IPS-18a (cell line): ENCODE data around the gene HOPX.

Experiments used
- H3K27ac ChIP-seq: one replicate; pipeline ENCODE4 v1.5.1; 2013; ENCODE audit warnings: low read length
- H3K27me3 ChIP-seq: one replicate; pipeline ENCODE4 v1.6.1; 2013; ENCODE audit warnings: mild to moderate bottlenecking, low read length; ENCODE audit not compliant: control insufficient read depth, insufficient read depth
- H3K36me3 ChIP-seq: one replicate; pipeline ENCODE4 v1.6.1; 2013; ENCODE audit warnings: low read depth, low read length; ENCODE audit not compliant: control insufficient read depth
- H3K4me1 ChIP-seq: one replicate; pipeline ENCODE4 v1.6.1; 2013; ENCODE audit warnings: low read depth, low read length; ENCODE audit not compliant: control insufficient read depth
- H3K4me3 ChIP-seq: one replicate; pipeline ENCODE4 v1.5.1; 2013; ENCODE audit warnings: low read length
- H3K9ac ChIP-seq: one replicate; pipeline ENCODE4 v1.6.1; 2013; ENCODE audit warnings: mild to moderate bottlenecking, low read length, moderate library complexity
- H3K9me3 ChIP-seq: one replicate; pipeline ENCODE4 v1.6.1; 2013; ENCODE audit warnings: low read depth, low read length; ENCODE audit not compliant: control insufficient read depth

The HOPX gene

DNA sequence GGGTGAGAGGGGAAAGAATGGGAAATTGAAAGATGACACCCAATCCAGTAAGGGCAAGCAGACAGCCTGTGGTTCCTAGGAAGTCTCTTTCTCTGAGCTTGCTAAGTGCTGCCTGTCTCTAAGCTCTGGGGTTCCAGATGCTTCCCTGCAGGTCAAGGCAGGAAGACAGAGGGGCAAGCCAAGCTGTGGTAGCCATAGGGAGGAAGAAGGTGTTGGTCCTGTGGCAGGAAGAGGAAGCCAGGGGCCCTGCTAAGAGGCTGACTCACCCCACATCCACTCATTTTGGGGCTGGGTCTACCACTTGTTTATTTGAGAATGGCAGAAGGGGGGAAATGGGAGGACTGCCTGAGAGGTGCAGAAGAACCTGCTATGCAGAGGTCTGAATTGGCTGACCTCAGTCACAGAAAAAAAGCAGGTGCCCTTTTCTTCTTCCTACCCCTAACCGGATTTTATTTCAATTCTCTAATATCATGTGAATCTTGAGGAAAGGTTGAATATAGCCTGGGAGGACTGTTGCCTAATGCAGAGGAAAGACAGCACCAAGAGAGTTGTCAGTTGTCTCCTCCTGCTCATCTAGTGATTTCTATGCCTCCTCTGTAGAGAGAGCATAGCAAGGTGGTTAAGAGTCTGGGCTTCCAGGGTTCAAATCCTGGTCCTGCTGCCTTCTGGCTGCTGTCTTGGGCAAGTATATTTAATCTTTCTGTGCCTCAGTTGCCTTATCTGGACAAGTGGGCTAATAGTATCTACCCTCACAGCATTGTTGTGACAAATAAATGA lies 27.4 kb downstream of the HOPX start:
- no peak overlapping the region for H3K9ac ChIP-seq
- peaks cover 4% of the 10 kb centered on the region for H3K4me1 ChIP-seq
- no peaks in the 10 kb centered on the region for H3K36me3 ChIP-seq
- no peak overlapping the region for H3K4me3 ChIP-seq
- no peak overlapping the region for H3K27ac ChIP-seq
- peaks cover 61% of the 10 kb centered on the region for H3K27me3 ChIP-seq
- no peaks in the 10 kb centered on the region for H3K9me3 ChIP-seq

DNA sequence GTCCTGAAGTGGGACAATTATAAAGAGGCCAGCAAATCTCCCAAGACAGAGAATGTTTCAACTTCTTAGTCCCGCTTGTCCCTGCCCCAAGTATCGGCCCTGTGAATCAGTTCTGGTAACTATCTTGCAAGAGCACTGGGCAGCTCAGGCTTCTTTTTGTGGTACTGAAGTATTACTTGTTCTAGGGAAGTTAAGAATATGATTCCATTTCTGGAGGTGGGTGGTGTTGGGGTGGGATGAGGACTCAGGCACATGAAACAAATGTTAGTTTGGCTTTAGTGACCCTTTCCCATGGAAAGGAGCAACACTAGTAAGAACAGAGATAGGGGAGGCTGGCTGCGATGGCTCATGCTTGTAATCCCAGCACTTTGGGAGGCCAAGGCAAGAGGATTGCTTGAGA lies 28.9 kb downstream of the HOPX start:
- Histone ChIP-seq H3K9me3 (no peaks in the 10 kb centered on the region), H3K27me3 (peaks cover 47% of the 10 kb centered on the region), H3K4me1 (peaks cover 4% of the 10 kb centered on the region), H3K27ac (no peak overlapping the region), H3K9ac (no peak overlapping the region), H3K4me3 (no peak overlapping the region), H3K36me3 (no peaks in the 10 kb centered on the region)

DNA sequence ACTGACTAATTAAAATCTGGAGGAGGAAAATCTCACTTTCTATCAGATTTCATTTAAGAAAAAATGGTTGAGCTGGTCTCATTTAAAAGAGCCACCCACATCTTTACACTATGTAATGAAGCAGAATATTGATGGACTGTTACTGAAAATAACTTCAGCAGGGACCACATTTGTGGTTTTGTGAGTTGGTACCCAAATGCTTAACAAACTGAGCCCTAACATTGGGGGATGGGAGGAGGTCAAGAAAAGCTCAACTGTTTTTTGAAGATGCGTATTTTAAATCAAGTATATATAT lies 30.1 kb downstream of the HOPX start:
- H3K4me1 ChIP-seq: peaks cover 4% of the 10 kb centered on the region
- no peak overlapping the region for H3K9ac ChIP-seq
- H3K9me3 ChIP-seq: no peaks in the 10 kb centered on the region
- H3K27me3 ChIP-seq: peaks cover 35% of the 10 kb centered on the region
- H3K4me3 ChIP-seq: no peak overlapping the region
- H3K36me3 ChIP-seq: no peaks in the 10 kb centered on the region
- no peak overlapping the region for H3K27ac ChIP-seq

DNA sequence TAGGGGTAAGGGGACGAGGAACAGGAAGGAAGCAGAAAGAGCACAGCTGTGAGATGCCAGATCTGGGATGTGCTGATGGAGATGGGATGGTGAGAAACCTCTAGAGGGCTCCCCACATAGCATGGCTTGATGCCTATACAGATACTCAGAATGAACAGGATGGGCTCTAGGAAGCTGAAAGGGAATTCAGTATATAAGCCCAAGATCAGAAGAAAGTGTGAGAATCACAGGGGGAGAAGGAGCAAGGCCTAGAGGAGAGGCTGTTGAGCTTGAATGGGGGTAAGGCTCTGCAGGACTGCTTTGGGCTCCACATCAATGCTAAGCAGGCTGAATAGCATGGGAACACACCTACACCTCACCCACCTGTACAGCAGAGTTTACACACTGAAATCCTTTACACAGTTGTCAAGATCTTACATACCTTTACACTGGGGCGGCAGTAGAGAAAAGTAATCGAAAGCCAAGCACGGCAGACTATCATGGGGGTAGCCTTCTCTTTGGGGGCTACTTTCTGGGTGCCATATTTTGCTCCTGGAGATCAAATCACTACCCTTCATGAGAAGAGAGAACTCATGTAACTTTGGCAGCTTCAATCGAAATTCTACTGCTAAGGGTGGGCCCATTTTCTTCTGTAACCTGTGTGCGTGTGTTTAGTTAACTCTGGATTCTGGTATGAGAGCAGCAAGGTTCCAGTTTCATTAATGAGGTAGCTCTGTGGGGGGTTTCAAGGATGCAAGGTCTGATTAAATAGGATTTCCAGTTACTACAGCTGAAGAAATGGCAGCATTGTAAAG lies 30.6 kb downstream of the HOPX start:
- Histone ChIP-seq H3K9me3 (no peaks in the 10 kb centered on the region), H3K4me3 (no peak overlapping the region), H3K36me3 (no peaks in the 10 kb centered on the region), H3K9ac (no peak overlapping the region), H3K27me3 (peaks cover 29% of the 10 kb centered on the region), H3K4me1 (peaks cover 4% of the 10 kb centered on the region), H3K27ac (no peak overlapping the region)

DNA sequence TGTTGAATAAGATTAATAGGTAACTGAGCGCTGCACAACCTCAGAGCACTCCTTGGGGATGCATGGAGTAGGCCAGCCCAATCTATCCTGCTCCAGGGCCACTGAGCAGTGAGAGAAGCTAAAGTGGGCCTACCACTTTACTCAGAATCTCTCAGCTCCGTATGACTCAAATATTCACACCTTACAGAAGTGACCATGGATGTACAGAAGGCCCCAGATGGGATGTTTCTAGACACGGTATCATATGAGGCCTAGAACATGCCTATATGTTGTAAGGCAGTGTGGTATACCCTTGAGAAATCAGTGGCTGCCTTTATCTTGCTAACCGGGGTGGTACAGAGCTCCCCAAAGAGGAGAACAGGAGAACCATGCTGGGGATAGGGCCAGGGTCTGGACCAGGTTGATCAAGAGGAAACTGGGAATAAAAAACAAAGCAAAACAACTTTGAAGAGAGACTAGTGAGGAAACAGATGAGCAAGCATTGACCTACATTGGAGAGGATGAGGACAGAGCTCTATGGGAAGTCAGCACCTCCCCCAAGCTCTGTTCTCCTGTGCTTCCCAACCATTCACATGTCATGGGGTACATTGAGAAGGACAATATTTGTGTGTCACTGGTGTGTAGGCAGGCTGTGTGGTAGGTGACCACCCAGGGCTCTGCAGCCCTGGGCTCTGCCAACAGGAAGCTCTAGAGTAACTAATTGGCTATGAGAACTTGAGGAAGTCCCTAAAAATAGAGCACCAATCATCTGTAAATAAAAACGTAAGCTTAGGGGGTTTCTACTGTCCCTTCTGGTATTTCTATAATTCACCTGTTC lies 31.4 kb downstream of the HOPX start:
- Histone ChIP-seq H3K9ac (no peak overlapping the region), H3K36me3 (no peaks in the 10 kb centered on the region), H3K4me3 (no peak overlapping the region), H3K27ac (no peak overlapping the region), H3K4me1 (no peaks in the 10 kb centered on the region), H3K27me3 (peaks cover 21% of the 10 kb centered on the region), H3K9me3 (no peaks in the 10 kb centered on the region)

DNA sequence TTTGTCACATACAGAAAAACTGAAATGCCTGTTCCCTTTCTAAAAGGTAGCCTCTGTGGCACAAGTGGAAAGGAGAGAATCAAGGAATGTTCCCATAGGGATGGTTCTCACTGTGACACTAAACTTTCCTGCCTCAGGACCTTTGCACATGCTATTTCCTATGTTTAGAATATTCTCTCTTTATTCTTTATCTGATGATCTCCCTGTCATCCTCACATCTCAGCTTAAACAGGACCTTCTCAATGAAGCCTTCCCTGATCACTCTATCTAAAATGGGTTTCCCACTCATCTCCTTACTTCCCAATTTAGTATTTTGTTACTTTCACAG lies 32.3 kb downstream of the HOPX start:
- no peak overlapping the region for H3K9ac ChIP-seq
- no peak overlapping the region for H3K27ac ChIP-seq
- no peaks in the 10 kb centered on the region for H3K9me3 ChIP-seq
- H3K4me1 ChIP-seq: no peaks in the 10 kb centered on the region
- peaks cover 13% of the 10 kb centered on the region for H3K27me3 ChIP-seq
- no peak overlapping the region for H3K4me3 ChIP-seq
- no peaks in the 10 kb centered on the region for H3K36me3 ChIP-seq

DNA sequence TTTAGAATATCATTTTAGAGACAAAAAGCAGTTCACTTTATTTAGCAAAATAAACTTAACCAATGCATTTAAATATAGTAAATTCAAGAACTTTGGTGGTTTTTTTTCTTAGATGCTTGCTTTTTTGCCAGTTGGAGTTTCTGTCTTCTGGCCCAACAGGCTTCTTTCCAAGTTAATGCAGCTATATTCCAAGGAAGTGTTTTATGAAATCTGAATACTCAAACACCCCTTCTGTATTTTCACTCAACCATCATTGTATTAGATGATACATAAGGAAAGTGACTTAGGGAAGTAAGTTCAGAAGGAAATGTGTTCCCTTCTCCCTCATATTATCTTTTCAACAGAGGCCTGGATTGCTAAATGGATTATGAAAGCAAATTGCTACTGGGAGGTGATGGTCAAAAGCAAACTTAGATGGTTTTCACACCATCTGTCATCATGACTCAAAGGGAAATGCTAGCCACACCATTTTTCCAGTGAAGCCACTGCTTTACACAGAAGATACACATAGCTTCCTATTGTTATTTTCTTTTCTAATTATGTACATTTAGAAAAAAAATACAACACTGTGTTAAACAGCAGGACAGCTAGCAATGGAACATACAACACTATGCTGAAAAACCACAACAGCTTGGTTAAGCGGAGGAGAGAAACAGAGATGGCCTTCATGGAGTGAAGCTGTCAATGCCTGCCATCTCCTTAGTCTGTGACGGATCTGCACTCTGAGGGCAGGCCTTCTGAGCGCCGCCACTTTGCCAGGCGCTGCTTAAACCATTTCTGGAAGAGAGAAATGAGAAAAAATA lies 32.9 kb downstream of the HOPX start:
- no peaks in the 10 kb centered on the region for H3K4me1 ChIP-seq
- no peak overlapping the region for H3K9ac ChIP-seq
- H3K27me3 ChIP-seq: peaks cover 7% of the 10 kb centered on the region
- H3K9me3 ChIP-seq: no peaks in the 10 kb centered on the region
- H3K27ac ChIP-seq: no peak overlapping the region
- H3K36me3 ChIP-seq: no peaks in the 10 kb centered on the region
- H3K4me3 ChIP-seq: no peak overlapping the region

DNA sequence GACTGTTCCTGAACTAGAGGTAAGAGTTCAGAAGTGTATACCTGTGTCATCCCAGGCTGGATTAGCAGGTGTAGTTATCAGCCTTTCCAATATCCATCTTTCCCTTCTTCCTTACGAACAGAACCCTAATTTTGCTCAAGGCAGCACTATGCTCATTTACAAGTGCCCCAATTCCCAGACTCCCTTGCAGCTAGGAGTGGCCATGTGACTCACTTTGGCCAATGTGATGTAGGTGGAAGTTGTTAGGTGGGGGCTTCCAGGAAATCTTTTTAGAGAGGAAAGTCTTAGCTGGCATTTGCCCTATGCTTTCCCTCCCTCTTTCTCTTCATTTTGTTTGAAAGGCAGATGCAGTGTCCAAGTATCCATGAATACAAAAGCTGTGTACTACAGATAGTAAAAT lies 34.8 kb downstream of the HOPX start:
- H3K4me3 ChIP-seq: no peak overlapping the region
- H3K4me1 ChIP-seq: no peaks in the 10 kb centered on the region
- no peaks in the 10 kb centered on the region for H3K27me3 ChIP-seq

DNA sequence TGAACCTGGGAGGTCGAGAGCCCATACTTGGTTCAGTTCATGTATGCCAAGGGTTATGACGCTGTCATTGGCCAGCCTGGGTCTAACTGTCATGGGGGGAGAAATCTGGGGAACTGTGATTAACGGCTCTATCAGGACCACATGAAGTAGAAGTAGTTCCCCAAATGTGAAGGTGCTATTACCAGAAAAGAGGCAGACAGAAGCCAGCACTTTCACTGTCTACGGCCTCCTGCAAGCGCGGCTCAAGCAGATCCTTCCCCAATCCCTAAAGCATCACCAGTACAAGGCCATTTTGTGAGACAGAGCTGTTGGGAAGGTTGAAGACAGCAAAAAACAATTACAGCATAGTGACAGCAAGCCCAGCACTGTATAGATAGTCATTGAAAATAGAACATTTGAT lies 37.5 kb downstream of the HOPX start:
- no peaks in the 10 kb centered on the region for H3K27me3 ChIP-seq

More for the DNA sequence above, 34.8 kb downstream of the HOPX start:
- Histone ChIP-seq H3K36me3 (no peaks in the 10 kb centered on the region), H3K9ac (no peak overlapping the region), H3K27ac (no peak overlapping the region), H3K9me3 (no peaks in the 10 kb centered on the region)

DNA sequence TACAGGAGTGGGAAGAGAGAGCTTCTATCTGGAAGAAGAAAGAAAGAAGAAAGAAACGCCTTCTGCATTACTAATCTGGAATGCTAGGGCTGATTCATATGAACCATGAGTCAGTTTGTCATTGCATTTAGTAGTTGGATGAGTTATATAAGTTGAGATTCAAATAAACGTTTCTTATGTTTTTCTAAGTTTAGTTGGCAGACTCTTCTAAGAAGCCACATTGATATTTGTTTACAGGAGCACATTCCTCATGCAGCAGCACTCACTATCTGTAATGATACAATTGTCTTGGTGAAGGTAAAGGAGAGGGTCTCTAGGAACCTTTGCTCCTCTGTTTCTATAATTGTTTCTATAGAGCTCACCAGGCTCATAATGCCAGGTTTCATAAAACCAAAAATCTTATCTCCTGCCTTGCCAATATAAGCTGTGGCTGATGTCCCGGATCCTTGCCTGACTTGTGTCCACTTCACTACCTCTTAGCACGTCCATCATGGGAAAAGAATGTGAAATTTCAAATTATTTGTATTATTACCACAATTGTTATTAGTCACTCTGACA lies 39.5 kb downstream of the HOPX start:
- Histone ChIP-seq H3K36me3 (no peaks in the 10 kb centered on the region), H3K9me3 (no peaks in the 10 kb centered on the region), H3K27me3 (no peaks in the 10 kb centered on the region), H3K9ac (no peak overlapping the region), H3K4me3 (no peak overlapping the region), H3K4me1 (no peaks in the 10 kb centered on the region), H3K27ac (no peak overlapping the region)

More for the DNA sequence above, 37.5 kb downstream of the HOPX start:
- Histone ChIP-seq H3K27ac (no peak overlapping the region), H3K36me3 (no peaks in the 10 kb centered on the region), H3K4me3 (no peak overlapping the region), H3K9me3 (no peaks in the 10 kb centered on the region), H3K9ac (no peak overlapping the region), H3K4me1 (no peaks in the 10 kb centered on the region)
